ENCODE measurements around the gene LRRN4.

LRRN4 gene

GRCh38 chr20:6040540-6040939 is 13.3 kb downstream of the LRRN4 start:
- H3K9me2 ChIP-seq (replicated peaks; ENCODE audit: control insufficient read depth, low read length) = no peaks in the 10 kb centered on the region
- no peaks in the 10 kb centered on the region for H3K4me1 ChIP-seq (ENCODE audit: control insufficient read depth, low read length)
- no peak overlapping the region for H3K4me3 ChIP-seq (ENCODE audit: low read length)
- no peak for TF ChIP-seq EZH2phosphoT487 (IDR thresholded peaks at IDR 0.05; ENCODE audit: borderline replicate concordance, low read length)
- no peak for TF ChIP-seq CTCF (IDR thresholded peaks at IDR 0.05; ENCODE audit: low read depth, low read length, poor library complexity, severe bottlenecking)
- H3K27ac ChIP-seq (ENCODE audit: low read depth, low read length) = no peak overlapping the region
- H3K9me3 ChIP-seq (ENCODE audit: control insufficient read depth, insufficient read depth, low read length) = no peaks in the 10 kb centered on the region
- no peaks in the 10 kb centered on the region for H3F3A ChIP-seq (ENCODE audit: control insufficient read depth, insufficient read depth)
- H4K20me1 ChIP-seq (ENCODE audit: control insufficient read depth, insufficient read depth, low read depth, low read length) = no peaks in the 10 kb centered on the region
- no peaks in the 10 kb centered on the region for H3K27me3 ChIP-seq (ENCODE audit: control insufficient read depth, low read length)
- H3K4me2 ChIP-seq (ENCODE audit: low read length) = no peak overlapping the region
- H3K79me2 ChIP-seq (ENCODE audit: control insufficient read depth, low read length) = no peaks in the 10 kb centered on the region
- peaks cover 49% of the 10 kb centered on the region for H3K36me3 ChIP-seq (ENCODE audit: control insufficient read depth, low read length)

- TF ChIP-seq EZH2phosphoT487 (IDR thresholded peaks at IDR 0.05; ENCODE audit: borderline replicate concordance, low read length) (no peak), CTCF (IDR thresholded peaks at IDR 0.05; ENCODE audit: low read depth, low read length, poor library complexity, severe bottlenecking) (no peak)
- Histone ChIP-seq H3K4me3 (ENCODE audit: low read length) (no peak overlapping the region), H3K27ac (ENCODE audit: low read depth, low read length) (no peak overlapping the region), H3K36me3 (ENCODE audit: control insufficient read depth, low read length) (peaks cover 55% of the 10 kb centered on the region), H3K79me2 (ENCODE audit: control insufficient read depth, low read length) (no peaks in the 10 kb centered on the region), H3F3A (ENCODE audit: control insufficient read depth, insufficient read depth) (no peaks in the 10 kb centered on the region), H3K4me1 (ENCODE audit: control insufficient read depth, low read length) (no peaks in the 10 kb centered on the region), H4K20me1 (ENCODE audit: control insufficient read depth, insufficient read depth, low read depth, low read length) (no peaks in the 10 kb centered on the region), H3K9me2 (replicated peaks; ENCODE audit: control insufficient read depth, low read length) (no peaks in the 10 kb centered on the region), H3K9me3 (ENCODE audit: control insufficient read depth, insufficient read depth, low read length) (no peaks in the 10 kb centered on the region), H3K4me2 (ENCODE audit: low read length) (no peak overlapping the region), H3K27me3 (ENCODE audit: control insufficient read depth, low read length) (no peaks in the 10 kb centered on the region)
Measured at GRCh38 chr20:6039766-6040165, 14.1 kb downstream of the LRRN4 start.

- Histone ChIP-seq H3K4me2 (ENCODE audit: low read length) (no peak overlapping the region), H3K36me3 (ENCODE audit: control insufficient read depth, low read length) (peaks cover 70% of the 10 kb centered on the region), H3K4me3 (ENCODE audit: low read length) (no peak overlapping the region), H4K20me1 (ENCODE audit: control insufficient read depth, insufficient read depth, low read depth, low read length) (no peaks in the 10 kb centered on the region), H3K79me2 (ENCODE audit: control insufficient read depth, low read length) (no peaks in the 10 kb centered on the region), H3K27me3 (ENCODE audit: control insufficient read depth, low read length) (no peaks in the 10 kb centered on the region), H3K4me1 (ENCODE audit: control insufficient read depth, low read length) (no peaks in the 10 kb centered on the region), H3K27ac (ENCODE audit: low read depth, low read length) (no peak overlapping the region), H3K9me2 (replicated peaks; ENCODE audit: control insufficient read depth, low read length) (no peaks in the 10 kb centered on the region), H3K9me3 (ENCODE audit: control insufficient read depth, insufficient read depth, low read length) (no peaks in the 10 kb centered on the region), H3F3A (ENCODE audit: control insufficient read depth, insufficient read depth) (no peaks in the 10 kb centered on the region)
- TF ChIP-seq CTCF (IDR thresholded peaks at IDR 0.05; ENCODE audit: low read depth, low read length, poor library complexity, severe bottlenecking) (no peak), EZH2phosphoT487 (IDR thresholded peaks at IDR 0.05; ENCODE audit: borderline replicate concordance, low read length) (no peak)
Measured at GRCh38 chr20:6038256-6038655, 15.6 kb downstream of the LRRN4 start.

- Histone ChIP-seq H3F3A (ENCODE audit: control insufficient read depth, insufficient read depth) (no peaks in the 10 kb centered on the region), H3K36me3 (ENCODE audit: control insufficient read depth, low read length) (peaks cover 75% of the 10 kb centered on the region), H3K4me1 (ENCODE audit: control insufficient read depth, low read length) (no peaks in the 10 kb centered on the region), H3K9me3 (ENCODE audit: control insufficient read depth, insufficient read depth, low read length) (no peaks in the 10 kb centered on the region), H3K4me3 (ENCODE audit: low read length) (no peak overlapping the region), H3K79me2 (ENCODE audit: control insufficient read depth, low read length) (no peaks in the 10 kb centered on the region), H3K9me2 (replicated peaks; ENCODE audit: control insufficient read depth, low read length) (no peaks in the 10 kb centered on the region), H3K27me3 (ENCODE audit: control insufficient read depth, low read length) (no peaks in the 10 kb centered on the region), H3K27ac (ENCODE audit: low read depth, low read length) (no peak overlapping the region), H4K20me1 (ENCODE audit: control insufficient read depth, insufficient read depth, low read depth, low read length) (no peaks in the 10 kb centered on the region), H3K4me2 (ENCODE audit: low read length) (no peak overlapping the region)
- no peak for TF ChIP-seq EZH2phosphoT487 (IDR thresholded peaks at IDR 0.05; ENCODE audit: borderline replicate concordance, low read length)
- TF ChIP-seq CTCF (IDR thresholded peaks at IDR 0.05; ENCODE audit: low read depth, low read length, poor library complexity, severe bottlenecking) = no peak
Measured at GRCh38 chr20:6037082-6037481, 16.8 kb downstream of the LRRN4 start.

Measured in DOHH2 (cell line).